H1 (cell line): ENCODE measurements around the gene TNC. TPM values are rescaled to one million over a fixed set of nuclear protein-coding genes. Genes with fewer than 3 reads are reported as not detected.

ENCODE experiments used
- CTCF ChIA-PET: fragments of 300-600 bp; sonication (Branson Sonifier 250); formaldehyde crosslinking; loops from one replicate; lab custom pipeline; 2021; ENCODE audit not compliant: partially characterized antibody; lab: Charles Lee
- POLR2A ChIA-PET: fragments of 300-600 bp; sonication (Branson Sonifier 250); formaldehyde crosslinking; loops from one replicate; lab custom pipeline; 2021; ENCODE audit warnings: inconsistent platforms; ENCODE audit not compliant: partially characterized antibody; lab: Charles Lee
- DNase-seq, 2 experiments: peaks; one replicate each; pipeline versions ENCODE4 v3.0.0 to v3.0.0-alpha.2; 2010 to 2022; ENCODE audit warnings: low spot score in 2 of 2, low read depth in 1 of 2, mixed read lengths in 1 of 2
- FAIRE-seq: peaks from 2 replicates; lab custom pipeline; 2011; peaks lifted over from hg19 to GRCh38; lab: Jason Lieb, UNC
- H2AFZ ChIP-seq: 2 replicates; pipeline ENCODE4 v1.8.1; 2012; ENCODE audit warnings: low read length, inconsistent platforms
- H2AK5ac ChIP-seq: 2 replicates; pipeline ENCODE4 v1.6.1; 2013; ENCODE audit warnings: low read depth, low read length
- H2BK120ac ChIP-seq: replicated peaks from 2 replicates; pipeline ENCODE3; 2013; ENCODE audit warnings: low read depth, low read length, inconsistent platforms
- H2BK12ac ChIP-seq: 2 replicates; pipeline ENCODE4 v1.6.1; 2013; ENCODE audit warnings: low read depth, low read length
- H2BK15ac ChIP-seq: 2 replicates; pipeline ENCODE4 v1.6.1; 2013; ENCODE audit warnings: low read length
- H2BK20ac ChIP-seq: 2 replicates; pipeline ENCODE4 v1.6.1; 2013; ENCODE audit warnings: low read length
- H2BK5ac ChIP-seq: 2 replicates; pipeline ENCODE4 v1.6.1; 2013; ENCODE audit warnings: low read depth, low read length
- H3K14ac ChIP-seq: 2 replicates; pipeline ENCODE4 v1.6.1; 2013; ENCODE audit warnings: inconsistent platforms; ENCODE audit not compliant: insufficient read length
- H3K18ac ChIP-seq: 2 replicates; pipeline ENCODE4 v1.6.1; 2013; ENCODE audit warnings: low read length; ENCODE audit errors: extremely low read depth
- H3K23ac ChIP-seq: 2 replicates; pipeline ENCODE4 v1.6.1; 2013; ENCODE audit warnings: inconsistent platforms; ENCODE audit not compliant: insufficient read length
- H3K23me2 ChIP-seq: 2 replicates; pipeline ENCODE4 v1.6.1; 2013; ENCODE audit warnings: low read depth, low read length
- H3K27ac ChIP-seq: 2 replicates; pipeline ENCODE4 v1.6.1; 2011; ENCODE audit warnings: low read depth, low read length, inconsistent platforms
- H3K27me3 ChIP-seq, 4 experiments: replicated peaks in 1 of 4; 1 replicate in 1 of 4; 2 replicates in 3 of 4; pipeline versions ENCODE4 v1.6.1 to v1.8.1; 2011 to 2013; ENCODE audit warnings: low read length in 3 of 4, mild to moderate bottlenecking in 3 of 4, inconsistent platforms in 2 of 4, mixed read lengths in 2 of 4, moderate library complexity in 1 of 4; ENCODE audit not compliant: control insufficient read depth in 3 of 4, insufficient read depth in 3 of 4; ENCODE audit errors: extremely low read depth in 1 of 4
- H3K36me3 ChIP-seq, 4 experiments: 2 replicates each; pipeline versions ENCODE4 v1.6.1 to v1.8.1; 2011 to 2013; ENCODE audit warnings: mild to moderate bottlenecking in 4 of 4, low read length in 3 of 4, moderate library complexity in 2 of 4, control low read depth in 1 of 4, inconsistent platforms in 1 of 4; ENCODE audit not compliant: insufficient read depth in 4 of 4, control insufficient read depth in 2 of 4
- H3K4ac ChIP-seq: replicated peaks from 2 replicates; pipeline ENCODE3; 2013; ENCODE audit warnings: low read length, low read depth, mixed read lengths, inconsistent platforms; ENCODE audit not compliant: insufficient read length
- H3K4me1 ChIP-seq, 4 experiments: replicated peaks in 1 of 4; 1 replicate in 1 of 4; 2 replicates in 3 of 4; pipeline versions ENCODE4 v1.6.1 to v1.8.1; 2011 to 2013; ENCODE audit warnings: low read length in 3 of 4, inconsistent platforms in 2 of 4, mixed read lengths in 1 of 4; ENCODE audit not compliant: insufficient read depth in 4 of 4, control insufficient read depth in 3 of 4
- H3K4me2 ChIP-seq, 2 experiments: 2 replicates each; pipeline versions ENCODE4 v1.6.1 to v1.8.1; 2011 to 2013; ENCODE audit warnings: low read depth in 2 of 2, low read length in 2 of 2, control low read depth in 1 of 2, inconsistent platforms in 1 of 2, mild to moderate bottlenecking in 1 of 2; ENCODE audit not compliant: insufficient read depth in 1 of 2
- H3K4me3 ChIP-seq, 4 experiments: fragments of 200-600, 300-600 bp in 1 of 4; sonication (generic), shearing (Covaris generic), sonication (Bioruptor Twin) in 1 of 4; 2 replicates each; pipeline versions ENCODE4 v1.5.1 to v1.8.1; 2011 to 2016; ENCODE audit warnings: low read length in 4 of 4, low read depth in 3 of 4, control low read depth in 2 of 4, inconsistent platforms in 2 of 4, mild to moderate bottlenecking in 2 of 4, mixed read lengths in 1 of 4, moderate library complexity in 1 of 4; ENCODE audit not compliant: insufficient read depth in 2 of 4; ENCODE audit errors: extremely low read depth in 1 of 4
- H3K56ac ChIP-seq: replicated peaks from 2 replicates; pipeline ENCODE3; 2013; ENCODE audit warnings: low read depth, mild to moderate bottlenecking, mixed read lengths, low read length, inconsistent platforms; ENCODE audit not compliant: insufficient read length
- H3K79me1 ChIP-seq: 2 replicates; pipeline ENCODE4 v1.6.1; 2013; ENCODE audit warnings: low read depth, low read length, control low read depth
- H3K79me2 ChIP-seq, 2 experiments: 2 replicates each; pipeline versions ENCODE4 v1.6.1 to v1.8.1; 2012 to 2013; ENCODE audit warnings: low read length in 2 of 2, mild to moderate bottlenecking in 2 of 2, inconsistent platforms in 1 of 2; ENCODE audit not compliant: insufficient read depth in 2 of 2, control insufficient read depth in 1 of 2
- H3K9ac ChIP-seq, 4 experiments: replicated peaks in 1 of 4; 1 replicate in 1 of 4; 2 replicates in 3 of 4; pipeline versions ENCODE4 v1.6.1 to v1.8.1; 2011 to 2013; ENCODE audit warnings: low read depth in 3 of 4, low read length in 3 of 4, control low read depth in 2 of 4, mild to moderate bottlenecking in 2 of 4, moderate library complexity in 2 of 4, inconsistent platforms in 1 of 4; ENCODE audit errors: extremely low read depth in 1 of 4
- H3K9me3 ChIP-seq, 2 experiments: 2 replicates each; pipeline versions ENCODE4 v1.6.1 to v1.8.1; 2012 to 2013; ENCODE audit warnings: mild to moderate bottlenecking in 2 of 2, moderate library complexity in 2 of 2, control low read depth in 1 of 2, inconsistent platforms in 1 of 2, low read depth in 1 of 2, low read length in 1 of 2, mixed read lengths in 1 of 2; ENCODE audit not compliant: insufficient read depth in 2 of 2
- H4K20me1 ChIP-seq, 2 experiments: replicated peaks in 1 of 2; 2 replicates each; pipeline versions ENCODE3 to v1.8.1; 2011 to 2013; ENCODE audit warnings: inconsistent platforms in 2 of 2, low read length in 2 of 2, mild to moderate bottlenecking in 1 of 2; ENCODE audit not compliant: insufficient read depth in 2 of 2, control insufficient read depth in 1 of 2
- H4K5ac ChIP-seq: 2 replicates; pipeline ENCODE4 v1.6.1; 2013; ENCODE audit warnings: low read length, low read depth, mixed read lengths, inconsistent platforms; ENCODE audit not compliant: insufficient read length
- H4K8ac ChIP-seq: 2 replicates; pipeline ENCODE4 v1.8.0; 2013; ENCODE audit warnings: mild to moderate bottlenecking, moderate library complexity, low read length, inconsistent platforms; ENCODE audit not compliant: insufficient read depth; ENCODE audit errors: extremely low read depth
- H4K91ac ChIP-seq: replicated peaks from 2 replicates; pipeline ENCODE3; 2013; ENCODE audit warnings: low read length, mixed read lengths, inconsistent platforms; ENCODE audit not compliant: insufficient read length
- E2F6 ChIP-seq: IDR thresholded peaks from 2 replicates; pipeline ENCODE4 v1.6.1; 2012; ENCODE audit warnings: inconsistent platforms
- EGR1 ChIP-seq: IDR thresholded peaks from 2 replicates; pipeline ENCODE4 v1.6.1; 2011; ENCODE audit warnings: low read depth, low read length, borderline replicate concordance
- FOSL1 ChIP-seq: IDR thresholded peaks from 2 replicates; pipeline ENCODE4 v1.6.1; 2011; ENCODE audit warnings: mild to moderate bottlenecking, low read depth, low read length, moderate library complexity; ENCODE audit not compliant: insufficient read depth
- GTF2F1 ChIP-seq: IDR thresholded peaks from 2 replicates; pipeline ENCODE4 v1.6.1; 2012; ENCODE audit warnings: low read depth, low read length, improper control_type of control experiment, borderline replicate concordance
- HDAC2 ChIP-seq, 2 experiments: fragments of 300-600 bp in 1 of 2; sonication (generic) in 1 of 2; IDR thresholded peaks; 2 replicates each; pipeline ENCODE4 v1.6.1; 2011 to 2012; ENCODE audit warnings: low read depth in 2 of 2, low read length in 2 of 2, mild to moderate bottlenecking in 2 of 2, moderate library complexity in 2 of 2, borderline replicate concordance in 1 of 2, inconsistent platforms in 1 of 2
- JUND ChIP-seq: IDR thresholded peaks from 2 replicates; pipeline ENCODE4 v1.6.1; 2011; ENCODE audit warnings: mild to moderate bottlenecking, improper control_type of control experiment, low read length
- KDM1A ChIP-seq: fragments of 200-600, 300-600 bp; sonication (generic); IDR thresholded peaks from 2 replicates; pipeline ENCODE4 v1.7.1; 2016; ENCODE audit warnings: mild to moderate bottlenecking, low read length, borderline replicate concordance
- MAFK ChIP-seq: IDR thresholded peaks from 2 replicates; pipeline ENCODE4 v1.6.1; 2012; ENCODE audit warnings: low read depth, mild to moderate bottlenecking, improper control_type of control experiment, low read length
- RBBP5 ChIP-seq: IDR thresholded peaks from 2 replicates; pipeline ENCODE4 v1.7.1; 2012; ENCODE audit warnings: low read depth, mild to moderate bottlenecking, inconsistent platforms, low read length, moderate library complexity, borderline replicate concordance
- SAP30 ChIP-seq: fragments of 300-600 bp; sonication (generic); IDR thresholded peaks from 2 replicates; pipeline ENCODE4 v1.7.1; 2012; ENCODE audit warnings: low read length, moderate library complexity, mild to moderate bottlenecking, inconsistent platforms; ENCODE audit not compliant: insufficient read depth, insufficient replicate concordance
- SP1 ChIP-seq: IDR thresholded peaks from 2 replicates; pipeline ENCODE4 v1.6.1; 2011; ENCODE audit warnings: low read depth, low read length
- WGBS, 2 experiments: shearing (Covaris generic) in 1 of 2; methylation state at CpG; one replicate each; pipeline versions ENCODE4 v1.1.6 to v1.1.7; 2013 to 2015; ENCODE audit warnings: low lambda C conversion rate in 2 of 2, mixed read lengths in 2 of 2, inconsistent platforms in 1 of 2, low coverage in 1 of 2, missing lambda C conversion rate in 1 of 2; ENCODE audit not compliant: insufficient replicate concordance in 2 of 2, insufficient coverage in 1 of 2, insufficient read length in 1 of 2; ENCODE audit errors: extremely low coverage in 1 of 2, missing lambda C conversion rate in 1 of 2; 5-methylcytosine and 5-hydroxymethylcytosine counted together
- polyA plus RNA-seq, 7 experiments: library from polyadenylated mRNA; depleted of rRNA in 3 of 7; stranded (reverse) in 5 of 7; unstranded in 2 of 7; fragments of >200 nt in 5 of 7; fragments of 200-250 nt in 2 of 7; gene quantifications; 1 replicate in 5 of 7; 2 replicates in 1 of 7; 4 replicates in 1 of 7; pipeline versions ENCODE4 v1.2.1 to v1.2.3, GENCODE V29; 2011 to 2013; ENCODE audit warnings: missing spikeins in 2 of 7, mixed read lengths in 2 of 7
- total RNA-seq: library from RNA; stranded (reverse); fragmentation: NEBNext Ultra II Directional; extraction: Animal tissue kit (Norgen Biotek cat#: 25700); gene quantifications from 2 replicates; pipeline ENCODE4 v1.2.1, GENCODE V29; 2021

TNC gene
- total and polyA plus RNA-seq, 2 of the 8 experiments (the other 6 are each of a cell fraction or from before 2014, with no cell fraction given), result 6.2 to 11.4 TPM

- FAIRE-seq (no peak), DNase-seq (no peak)
- Histone ChIP-seq H3K23me2 (no peaks in the 10 kb centered on the region), H3K27me3 (no peaks in the 10 kb centered on the region; a peak in 1 of 7 replicates), H3K79me2 (no peaks in the 10 kb centered on the region), H2BK20ac (no peak overlapping the region), H3K56ac (no peak overlapping the region), H4K91ac (no peak overlapping the region), H3K9me3 (no peaks in the 10 kb centered on the region), H2AFZ (no peak overlapping the region), H3K9ac (no peak overlapping the region), H3K4me1 (no peaks in the 10 kb centered on the region), H4K20me1 (no peaks in the 10 kb centered on the region), H4K5ac (no peak overlapping the region), H3K4me3 (no peak overlapping the region), H2BK12ac (no peak overlapping the region), H2BK15ac (no peak overlapping the region), H4K8ac (no peak overlapping the region), H3K18ac (no peak overlapping the region), H3K4me2 (no peak overlapping the region), H2BK120ac (no peak overlapping the region), H2AK5ac (no peak overlapping the region), H3K23ac (no peak overlapping the region), H2BK5ac (no peak overlapping the region), H3K79me1 (no peaks in the 10 kb centered on the region), H3K27ac (no peak overlapping the region), H3K36me3 (no peaks in the 10 kb centered on the region), H3K14ac (no peak overlapping the region), H3K4ac (no peak overlapping the region)
- 77% methylated on average over 8 of the region's 8 CpGs; no CpG with 5 or more reads in 1 of the 2 experiments for WGBS, 2 experiments
- POLR2A ChIA-PET, result no interaction called here
- CTCF ChIA-PET, result interaction anchor here (0.9 to 15.3 kb wide), 3 partner anchors 13 to 505 kb away, joined by 3 to 234 read pairs (median 3); no protein-coding TSS in a partner anchor
- TF ChIP-seq SAP30, result no peak
- no peak for TF ChIP-seq KDM1A
- no peak for TF ChIP-seq GTF2F1
- TF ChIP-seq MAFK, result no peak
- TF ChIP-seq RBBP5, result no peak
- no peak for TF ChIP-seq E2F6
- no peak for TF ChIP-seq FOSL1
- no peak for TF ChIP-seq EGR1
- TF ChIP-seq SP1, result no peak
- no peak for TF ChIP-seq HDAC2 (IDR thresholded peaks at IDR 0.05; ENCODE audit: borderline replicate concordance in 1 of 2, low read depth in 2 of 2, low read length in 2 of 2)
- no peak for TF ChIP-seq JUND
Observed at GRCh38 chr9:115018547-115019435, 99.2 kb downstream of the TNC start.
